ENCODE results near the gene METTL26.

Gene METTL26
- 27.3 to 35.8 reads per million in 2 donors for total RNA-seq

DNA sequence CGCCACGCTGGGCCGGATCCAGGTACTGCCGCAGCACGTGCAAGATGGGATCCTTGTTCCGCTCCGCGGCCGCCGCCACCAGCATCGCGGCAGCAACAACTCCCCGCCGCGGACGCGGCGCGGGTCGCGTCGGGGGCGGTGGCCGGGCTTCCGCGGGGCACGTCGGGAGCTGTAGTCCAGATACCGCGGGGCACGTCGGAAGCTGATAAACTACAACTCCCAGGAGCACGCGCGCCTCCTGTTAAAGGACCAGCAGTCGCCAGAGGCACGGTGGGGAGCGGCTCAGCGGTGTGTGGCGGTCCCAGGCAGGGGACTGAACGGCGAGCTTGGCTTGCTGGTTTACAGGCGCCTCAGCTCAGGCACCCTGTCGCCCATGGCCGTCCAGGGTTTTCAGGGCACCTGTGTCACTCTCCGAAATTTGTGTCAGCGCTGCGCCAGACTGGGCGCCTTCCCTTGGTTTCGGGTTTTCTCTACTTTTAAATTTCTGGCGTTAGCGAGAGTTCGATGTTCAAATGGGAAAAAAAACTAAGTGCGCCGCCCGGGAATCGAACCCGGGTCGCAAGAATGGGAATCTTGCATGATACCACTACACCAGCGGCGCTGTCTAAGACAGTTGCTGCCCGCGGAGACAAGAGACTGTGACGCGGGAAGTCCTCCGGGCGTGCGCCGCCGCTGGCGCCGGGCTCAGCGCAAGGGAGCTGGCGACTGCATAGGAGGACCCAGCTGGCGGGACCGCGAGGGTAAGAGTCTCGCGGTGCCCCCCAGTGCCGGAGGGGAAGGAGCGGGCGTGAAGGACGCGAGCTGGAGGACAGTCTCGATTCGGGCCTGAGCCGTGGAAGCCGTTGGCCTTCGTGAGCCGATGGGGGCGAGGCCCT is at the start of gene METTL26:
METTL26 (minus strand) TSS at position 100 of the 875 bp plus-strand sequence; CDS start at position 85, 15 bp downstream.
- DNase-seq = peak; percentile 88

DNA sequence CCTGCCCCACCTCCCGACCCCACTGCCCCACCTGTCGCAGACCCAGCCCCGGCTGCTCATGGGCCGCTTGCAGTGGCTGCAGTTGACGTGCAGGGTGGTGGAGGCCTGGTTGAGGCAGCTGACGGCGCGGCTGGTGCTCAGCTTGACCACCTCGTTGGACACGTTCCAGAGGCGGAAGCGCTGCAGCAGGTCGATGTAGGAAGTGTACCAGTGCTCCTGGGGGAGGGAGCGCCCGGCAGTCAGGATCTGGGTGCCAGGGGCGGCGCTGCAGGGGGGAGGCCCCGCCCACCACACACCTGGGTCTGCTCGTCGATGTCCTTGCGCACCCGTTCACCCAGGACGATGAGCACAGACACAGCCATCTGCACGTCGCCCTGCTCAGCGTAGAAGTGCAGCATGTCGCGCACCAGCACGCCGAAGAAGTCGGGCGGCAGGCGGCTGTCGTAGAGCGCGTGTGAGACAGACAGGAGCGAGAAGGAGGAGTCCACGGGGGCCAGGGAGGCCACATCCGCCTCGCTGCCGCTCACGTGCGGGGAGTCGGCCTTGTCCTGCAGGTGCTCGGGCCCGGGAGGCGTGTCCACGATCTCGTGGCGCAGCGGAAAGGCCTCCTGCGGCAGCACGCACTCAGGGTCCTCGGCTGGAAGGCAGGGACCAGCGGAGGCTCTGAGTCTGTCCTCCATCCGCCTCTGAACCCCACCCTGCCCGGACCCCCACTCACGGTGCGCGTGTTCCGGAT is 49.0 kb upstream of the METTL26 start:
- DNase-seq = no peak

DNA sequence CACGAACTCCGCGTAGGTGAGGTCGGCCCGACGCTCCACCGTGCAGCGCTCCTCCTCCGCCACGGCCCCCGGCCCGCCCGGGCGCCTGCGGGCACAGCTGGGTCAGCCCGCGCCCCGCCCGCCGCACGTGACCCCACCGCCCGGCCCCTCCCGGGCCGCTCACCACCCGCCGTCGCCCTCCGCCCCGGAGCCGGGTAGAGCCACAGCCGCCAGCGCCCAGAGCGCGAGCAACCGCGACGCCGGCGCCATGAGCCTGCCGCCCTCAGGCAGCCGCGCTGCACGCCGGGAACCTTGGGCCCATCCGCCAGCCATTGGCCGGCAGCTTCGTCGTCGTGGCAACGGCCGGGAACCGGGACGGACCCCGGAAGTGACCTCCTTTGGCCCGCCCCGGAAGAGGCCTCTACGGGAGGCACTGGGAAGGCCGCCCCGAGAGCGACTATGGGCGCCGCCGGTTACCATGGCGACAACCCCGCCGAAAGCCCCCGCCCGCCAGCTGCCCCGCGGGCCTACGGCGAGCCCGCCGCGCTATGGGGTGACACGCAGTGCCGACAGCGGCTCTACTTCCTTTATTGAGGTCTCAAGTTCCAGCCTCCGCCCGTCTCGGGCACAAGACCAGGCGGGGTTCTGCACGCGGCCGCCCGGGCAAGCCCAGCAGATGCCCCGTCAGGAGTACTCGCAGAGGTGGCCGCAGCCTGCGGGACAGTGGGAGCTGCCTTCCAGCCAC is 48.1 kb upstream of the METTL26 start, which contains the start of gene JMJD8:
JMJD8 (minus strand) TSS at position 264 of the 724 bp plus-strand sequence; CDS start at position 249, 15 bp downstream.
- peak; percentile 94 for DNase-seq

DNA sequence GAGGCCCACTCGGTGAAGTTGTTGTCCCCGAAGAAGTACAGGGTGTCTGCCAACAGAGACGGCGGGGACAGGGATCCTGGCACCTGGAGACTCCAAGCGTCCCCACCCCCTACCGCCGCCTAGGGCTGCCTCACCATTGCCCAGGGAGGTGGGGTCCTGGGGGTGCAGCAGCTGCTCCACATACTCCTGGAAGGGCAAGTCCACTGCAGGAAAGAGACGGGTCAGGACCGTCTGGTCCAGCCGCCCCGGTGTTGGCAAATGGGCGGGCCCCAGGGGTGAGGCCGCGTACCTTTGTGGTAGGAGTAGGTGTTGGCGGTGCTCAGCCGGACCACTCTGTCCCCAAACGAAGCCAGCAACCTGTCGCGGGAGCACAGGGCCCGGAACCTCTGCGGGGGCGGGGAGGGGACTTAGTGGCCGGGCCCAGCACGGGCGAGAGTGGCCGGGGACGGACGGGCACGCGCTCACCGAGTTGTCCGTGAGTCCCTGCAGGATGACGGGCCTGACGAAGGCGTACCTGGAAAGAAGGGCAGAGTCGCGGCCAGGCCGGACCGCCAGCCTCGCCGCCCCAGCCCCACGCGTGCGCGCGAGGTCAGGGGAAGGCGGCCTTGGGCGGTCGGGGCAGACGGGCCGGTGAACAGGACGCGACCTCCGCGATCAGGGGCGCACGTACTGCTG is 47.4 kb upstream of the METTL26 start:
- no peak for DNase-seq

DNA sequence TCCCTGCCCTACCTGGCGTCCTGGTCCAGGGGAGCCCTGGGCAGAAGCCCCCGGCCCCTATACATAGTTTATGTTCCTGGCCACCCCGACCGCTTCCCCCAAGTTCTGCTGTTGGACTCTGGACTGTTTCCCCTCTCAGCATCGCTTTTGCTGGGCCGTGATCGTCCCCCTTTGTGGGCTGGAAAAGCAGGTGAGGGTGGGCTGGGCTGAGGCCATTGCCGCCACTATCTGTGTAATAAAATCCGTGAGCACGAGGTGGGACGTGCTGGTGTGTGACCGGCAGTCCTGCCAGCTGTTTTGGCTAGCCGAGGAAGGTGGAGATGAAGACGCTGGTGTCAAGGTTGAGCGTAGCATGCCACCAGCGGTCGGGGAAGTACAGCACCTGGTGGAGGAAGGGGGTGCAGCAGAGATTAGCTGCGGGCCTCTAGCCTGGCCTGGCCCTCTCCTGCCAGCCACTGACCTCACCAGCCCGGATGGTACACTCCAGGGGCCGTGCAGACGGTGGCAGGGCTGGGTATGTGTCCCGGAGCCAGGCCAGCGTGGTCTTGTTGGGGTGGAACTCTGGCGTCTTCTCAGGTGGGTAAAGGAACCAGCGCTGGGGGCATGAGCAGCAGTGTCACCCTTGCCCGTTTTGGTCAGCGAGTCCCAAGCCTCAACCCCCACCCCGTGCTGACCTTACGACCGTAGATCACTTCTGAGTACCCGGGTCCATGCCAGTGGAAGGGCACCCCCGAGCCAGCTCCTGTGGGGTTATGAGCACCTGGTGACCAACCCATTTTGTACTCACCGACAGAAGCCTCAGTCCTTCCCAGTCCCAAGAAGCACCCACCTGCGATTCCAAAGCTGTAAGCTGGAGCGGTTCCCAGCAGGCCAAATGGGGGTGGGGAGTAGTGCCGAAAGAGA is 46.6 kb upstream of the METTL26 start:
- no peak for DNase-seq

DNA sequence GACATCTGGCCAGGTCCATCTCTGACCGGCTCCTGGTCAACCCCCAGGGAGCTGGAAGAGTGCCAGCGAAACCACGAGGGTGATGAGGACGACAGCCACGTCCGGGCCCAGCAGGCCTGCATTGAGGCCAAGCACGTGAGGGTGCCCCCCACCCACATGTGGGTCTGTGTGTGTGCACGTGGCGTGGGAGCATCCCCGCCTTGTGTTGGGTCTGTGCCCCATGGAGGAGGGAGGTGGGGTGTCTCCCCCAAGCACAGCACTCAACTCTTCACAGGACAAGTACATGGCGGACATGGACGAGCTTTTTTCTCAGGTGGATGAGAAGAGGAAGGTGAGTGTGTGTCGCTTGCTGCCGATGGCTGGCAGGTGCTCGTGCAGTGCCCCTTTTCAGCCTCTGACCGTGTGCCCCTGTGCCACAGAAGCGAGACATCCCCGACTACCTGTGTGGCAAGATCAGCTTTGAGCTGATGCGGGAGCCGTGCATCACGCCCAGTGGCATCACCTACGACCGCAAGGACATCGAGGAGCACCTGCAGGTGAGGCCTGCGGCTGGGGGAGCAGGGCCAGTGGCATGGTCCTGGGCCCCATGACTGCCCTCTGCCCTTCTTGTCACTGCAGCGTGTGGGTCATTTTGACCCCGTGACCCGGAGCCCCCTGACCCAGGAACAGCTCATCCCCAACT is 45.8 kb upstream of the METTL26 start:
- DNase-seq = no peak

DNA sequence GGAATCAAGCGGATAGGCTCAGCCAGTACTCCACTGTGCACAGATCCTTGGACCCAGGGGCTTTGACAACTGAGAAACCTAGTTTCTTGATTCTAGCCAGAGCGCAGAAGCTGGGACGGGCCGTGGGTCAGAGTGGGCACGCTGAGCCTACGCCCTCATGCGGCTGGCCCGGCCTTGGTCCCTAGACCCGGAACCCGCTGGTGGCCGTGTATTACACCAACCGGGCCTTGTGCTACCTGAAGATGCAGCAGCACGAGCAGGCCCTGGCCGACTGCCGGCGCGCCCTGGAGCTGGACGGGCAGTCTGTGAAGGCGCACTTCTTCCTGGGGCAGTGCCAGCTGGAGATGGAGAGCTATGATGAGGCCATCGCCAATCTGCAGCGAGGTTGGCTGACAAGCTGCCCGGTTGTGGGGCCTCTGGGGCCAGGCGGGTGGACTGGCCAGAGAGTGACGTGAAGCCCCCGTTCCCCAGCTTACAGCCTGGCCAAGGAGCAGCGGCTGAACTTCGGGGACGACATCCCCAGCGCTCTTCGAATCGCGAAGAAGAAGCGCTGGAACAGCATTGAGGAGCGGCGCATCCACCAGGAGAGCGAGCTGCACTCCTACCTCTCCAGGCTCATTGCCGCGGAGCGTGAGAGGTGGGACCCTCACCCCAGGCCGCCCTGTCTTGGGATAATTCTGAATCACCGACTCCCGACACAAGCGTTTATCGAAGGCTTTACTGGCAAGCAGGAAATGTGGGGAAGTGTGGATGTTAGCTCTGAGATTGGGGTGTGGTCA is 45.1 kb upstream of the METTL26 start:
- no peak for DNase-seq

DNA sequence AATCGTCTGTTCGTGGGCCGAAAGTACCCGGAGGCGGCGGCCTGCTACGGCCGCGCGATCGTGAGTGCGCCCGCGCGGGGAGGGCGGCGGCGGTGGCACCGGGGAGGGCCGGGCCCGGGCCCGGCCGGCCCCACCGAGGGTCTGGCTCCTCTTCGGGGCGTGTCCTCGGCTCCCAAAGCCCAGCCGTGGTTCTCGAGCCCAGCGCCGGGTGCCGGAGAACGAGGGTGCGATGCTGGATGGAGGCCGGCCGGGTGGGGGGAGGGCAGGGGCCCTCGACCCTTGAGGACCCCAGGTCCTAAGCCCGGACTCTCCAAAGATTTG is 44.5 kb upstream of the METTL26 start:
- no peak for DNase-seq

DNA sequence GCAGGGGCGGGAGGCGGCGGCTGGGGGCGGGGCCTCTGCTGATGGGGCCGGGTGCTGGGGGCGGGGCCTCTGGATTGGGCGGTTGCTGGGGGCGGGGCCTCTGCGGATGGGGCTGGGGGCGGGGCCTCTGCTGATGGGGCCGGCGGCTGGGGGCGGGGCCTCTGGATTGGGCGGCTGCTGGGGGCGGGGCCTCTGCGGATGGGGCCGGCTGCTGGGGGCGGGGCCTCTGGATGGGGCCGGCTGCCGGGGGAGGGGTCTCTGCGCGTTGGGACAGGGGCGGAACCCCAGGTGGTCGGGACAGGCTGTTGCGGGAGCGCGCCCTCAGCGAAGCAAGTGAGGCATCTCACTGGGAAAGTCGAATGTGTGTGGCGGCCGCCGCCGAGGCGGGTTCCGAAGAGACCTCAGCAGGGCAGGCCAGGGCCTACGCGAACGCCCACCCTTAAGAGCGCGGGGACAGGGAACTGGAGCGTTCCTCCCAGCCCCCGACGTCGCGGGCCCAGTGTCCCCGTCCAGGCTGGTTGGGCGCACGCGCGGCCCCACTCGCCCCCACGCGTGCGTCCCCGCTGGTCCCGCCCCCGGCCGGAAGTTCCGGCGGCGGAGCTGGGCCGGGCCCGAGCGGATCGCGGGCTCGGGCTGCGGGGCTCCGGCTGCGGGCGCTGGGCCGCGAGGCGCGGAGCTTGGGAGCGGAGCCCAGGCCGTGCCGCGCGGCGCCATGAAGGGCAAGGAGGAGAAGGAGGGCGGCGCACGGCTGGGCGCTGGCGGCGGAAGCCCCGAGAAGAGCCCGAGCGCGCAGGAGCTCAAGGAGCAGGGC is 43.9 kb upstream of the METTL26 start, which contains the start of gene STUB1:
STUB1 (plus strand) TSS at position 597 of the 811 bp plus-strand sequence; CDS start at position 713, 116 bp downstream.
- peak; percentile 91 for DNase-seq

DNA sequence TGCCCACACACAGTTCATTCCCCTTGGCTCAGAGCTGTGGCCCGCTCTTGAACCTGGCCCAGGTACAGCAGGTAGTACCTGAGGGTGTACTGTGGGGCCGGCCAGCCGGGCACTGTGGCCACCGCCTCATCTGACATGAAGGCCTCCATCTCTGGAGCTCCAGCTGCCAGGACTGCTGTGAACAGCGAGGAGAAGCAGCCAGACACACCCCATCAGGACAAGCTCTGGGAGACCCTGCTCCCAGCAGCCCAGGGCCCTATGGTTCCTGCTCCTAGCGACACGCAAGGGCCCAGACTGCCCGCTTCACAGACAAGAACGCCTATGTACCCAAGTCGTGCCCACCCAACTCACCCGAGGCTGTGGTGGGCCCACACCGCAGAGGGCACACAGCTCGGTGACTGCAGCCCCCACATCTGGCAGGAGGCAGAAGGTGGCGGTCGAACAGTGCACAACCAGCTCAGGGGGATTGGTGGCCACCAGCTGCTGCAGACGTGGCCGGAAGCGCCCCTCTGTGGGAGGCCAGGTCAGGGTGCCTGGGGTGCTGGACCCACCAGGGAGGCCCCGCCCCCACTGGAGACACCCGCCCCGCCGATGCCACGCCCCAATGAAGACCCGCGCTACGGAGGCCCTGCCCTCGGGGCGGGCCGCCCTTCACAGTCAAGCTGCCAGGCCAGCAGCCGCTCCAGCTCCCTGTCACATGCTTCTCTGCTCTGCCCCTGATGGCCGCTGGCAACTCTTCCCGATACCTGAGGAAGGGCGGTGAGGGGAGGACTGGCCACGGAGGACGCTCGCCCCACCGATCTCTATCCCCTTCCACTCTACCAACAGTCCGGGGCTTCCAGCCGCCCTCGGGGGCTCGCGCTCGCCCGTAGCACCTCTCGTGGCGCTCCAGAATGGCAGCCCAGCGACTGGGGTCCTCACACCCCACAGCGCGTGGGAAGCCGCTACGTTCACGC is 43.0 kb upstream of the METTL26 start:
- DNase-seq = peak; percentile 42

DNA sequence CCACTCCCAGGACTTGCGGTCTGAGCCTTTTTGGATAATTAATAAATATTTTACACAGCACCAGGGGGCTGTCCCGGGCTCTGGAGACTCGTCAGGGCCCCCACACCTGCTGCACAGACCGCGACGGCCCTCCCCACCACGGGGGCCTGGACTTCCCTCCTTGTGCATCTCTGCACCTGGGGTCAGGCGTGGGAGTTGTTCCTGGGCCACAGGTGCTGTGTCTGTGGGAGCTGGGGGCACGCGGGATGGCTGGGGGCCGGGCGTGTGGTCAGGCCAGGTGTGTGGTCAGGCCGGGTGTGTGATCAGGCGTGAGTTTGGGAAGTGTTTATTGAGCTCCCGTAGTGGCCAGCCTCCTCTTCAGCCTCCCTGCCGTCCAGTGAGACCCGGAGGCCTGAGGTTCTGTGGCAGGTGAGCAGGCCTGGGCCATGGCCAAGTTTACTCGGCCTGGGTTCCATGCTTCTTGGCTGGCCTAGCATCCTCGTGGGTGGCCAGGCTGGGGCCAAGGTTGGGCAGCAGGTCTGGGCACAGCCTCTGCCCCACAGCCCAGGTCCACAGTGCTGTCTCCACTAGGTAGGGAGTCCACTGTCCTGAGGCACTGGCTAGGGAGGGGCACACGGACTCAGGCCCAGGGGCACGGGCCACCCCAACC is 42.2 kb upstream of the METTL26 start:
- no peak for DNase-seq

DNA sequence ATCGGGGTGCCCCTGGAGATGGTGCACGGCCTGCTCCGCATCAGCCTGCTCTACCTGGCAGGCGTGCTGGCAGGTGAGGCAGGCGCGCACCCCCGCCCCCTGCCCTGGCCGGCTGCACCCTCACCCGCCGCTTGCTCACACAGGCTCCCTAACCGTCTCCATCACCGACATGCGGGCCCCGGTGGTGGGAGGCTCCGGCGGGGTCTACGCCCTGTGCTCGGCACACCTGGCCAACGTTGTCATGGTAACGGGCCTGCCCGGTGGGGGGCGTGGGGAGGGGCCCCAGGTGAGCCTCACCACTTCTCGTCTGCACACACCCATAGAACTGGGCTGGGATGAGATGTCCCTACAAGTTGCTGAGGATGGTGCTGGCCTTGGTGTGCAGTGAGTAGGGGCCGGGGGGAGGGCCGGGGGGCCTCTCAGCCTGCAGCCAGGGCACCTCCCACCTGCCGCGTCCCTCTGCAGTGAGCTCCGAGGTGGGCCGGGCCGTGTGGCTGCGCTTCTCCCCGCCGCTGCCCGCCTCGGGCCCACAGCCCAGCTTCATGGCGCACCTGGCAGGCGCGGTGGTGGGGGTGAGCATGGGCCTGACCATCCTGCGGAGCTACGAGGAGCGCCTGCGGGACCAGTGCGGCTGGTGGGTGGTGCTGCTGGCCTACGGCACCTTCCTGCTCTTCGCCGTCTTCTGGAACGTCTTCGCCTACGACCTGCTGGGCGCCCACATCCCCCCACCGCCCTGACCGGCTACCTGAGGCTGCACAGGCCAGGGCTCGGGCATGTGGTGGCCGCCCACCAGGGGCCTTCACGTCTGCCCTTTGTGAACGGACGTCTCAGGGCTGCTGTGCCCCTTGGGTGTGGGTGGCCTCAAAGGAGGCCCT is 41.4 kb upstream of the METTL26 start:
- DNase-seq = no peak

DNA sequence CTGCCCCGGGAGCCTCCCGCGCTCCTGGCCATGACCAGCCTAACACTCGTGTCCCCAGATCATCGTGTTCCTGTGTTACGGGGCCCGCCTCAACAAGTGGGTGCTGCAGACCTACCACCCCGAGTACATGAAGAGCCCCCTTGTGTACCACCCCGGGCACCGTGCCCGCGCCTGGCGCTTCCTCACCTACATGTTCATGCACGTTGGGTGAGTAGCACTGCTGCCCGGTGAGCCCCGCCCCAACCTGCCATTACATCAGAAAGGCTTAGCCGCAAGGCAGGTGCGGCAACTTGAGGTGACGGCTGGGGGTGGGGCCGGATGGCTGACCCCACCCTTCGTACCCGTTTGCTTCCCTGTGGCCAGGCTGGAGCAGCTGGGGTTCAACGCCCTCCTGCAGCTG is 40.8 kb upstream of the METTL26 start:
- no peak for DNase-seq

DNA sequence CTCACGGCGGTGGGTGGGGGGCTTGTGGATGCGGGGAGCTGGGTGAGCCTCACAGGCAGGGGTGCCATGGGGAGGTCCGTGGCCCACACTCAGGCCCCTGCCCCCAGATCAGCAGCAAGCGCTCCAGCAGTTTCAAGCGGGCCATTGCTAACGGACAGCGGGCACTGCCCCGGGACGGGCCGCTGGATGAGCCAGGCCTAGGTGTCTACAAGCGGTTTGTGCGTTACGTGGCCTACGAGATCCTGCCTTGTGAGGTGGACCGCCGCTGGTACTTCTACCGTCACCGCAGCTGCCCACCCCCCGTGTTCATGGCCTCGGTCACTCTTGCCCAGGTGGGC is 40.4 kb upstream of the METTL26 start:
- DNase-seq = no peak

DNA sequence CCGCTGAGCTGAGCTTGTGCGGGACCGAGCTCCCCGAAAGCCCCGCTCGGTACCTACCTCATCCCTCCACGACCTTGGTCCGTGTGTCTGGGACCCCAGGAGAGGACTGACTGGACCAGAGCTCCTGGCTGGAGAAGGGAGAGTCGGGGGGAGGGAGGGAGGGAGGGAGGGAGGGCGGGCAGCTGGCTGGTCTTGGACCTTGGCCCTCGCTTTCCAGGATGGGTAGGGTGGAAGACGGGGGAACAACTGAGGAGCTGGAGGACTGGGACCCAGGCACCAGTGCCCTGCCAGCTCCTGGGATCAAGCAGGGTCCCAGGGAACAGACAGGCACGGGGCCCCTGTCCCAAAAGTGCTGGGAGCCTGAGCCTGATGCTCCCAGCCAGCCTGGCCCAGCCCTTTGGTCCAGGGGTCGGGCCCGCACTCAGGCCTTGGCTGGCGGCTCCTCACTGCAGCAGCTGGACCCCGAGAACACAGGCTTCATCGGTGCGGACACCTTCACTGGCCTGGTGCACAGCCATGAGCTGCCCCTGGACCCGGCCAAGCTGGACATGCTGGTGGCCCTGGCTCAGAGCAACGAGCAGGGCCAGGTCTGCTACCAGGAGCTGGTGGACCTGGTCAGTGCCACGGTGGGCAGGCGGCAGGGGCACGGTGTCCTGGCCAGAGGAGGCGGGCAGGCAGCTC is 39.9 kb upstream of the METTL26 start:
- DNase-seq = no peak
